Measurements from ENCODE around the gene GHRL. TPM values are rescaled to one million over a fixed set of nuclear protein-coding genes. Genes with fewer than 3 reads are reported as not detected.
A peak's percentile ranks its signal among the peaks of the same experiment; 100 is the strongest.

Gene GHRL
- total and polyA plus RNA-seq, 7 donors, result 0.16 to 0.88 (median 0.18) TPM; not detected in 4

GRCh38 chr3:10322352-10322710, 29.6 kb upstream of the GHRL start:
- Histone ChIP-seq H3K9me3 (no peaks in the 10 kb centered on the region), H3K27ac (no peak overlapping the region), H3K4me1 (peaks cover 19% of the 10 kb centered on the region), H3K4me3 (no peak overlapping the region), H3K27me3 (ENCODE audit: insufficient read depth in 3 of 3, low read length in 2 of 3) (no peaks in the 10 kb centered on the region), H3K36me3 (ENCODE audit: insufficient read depth in 1 of 2, low read depth in 1 of 2) (peaks cover 3 to 19% of the 10 kb centered on the region in 2 donors)
- DNase-seq, result no peak
- TF ChIP-seq CTCF (IDR thresholded peaks at IDR 0.05), result peak; percentile 13
- ATAC-seq, result no peak
- intact Hi-C loops (cut with DNase I), result loop anchor here in 1 of 2 donors (10.0 kb wide), 1 partner anchor 298 kb away; the partner anchor contains the start of gene FANCD2
- 85 to 100% (median 100%) methylated on average over 1 of the region's 1 CpG for WGBS, 3 donors

GRCh38 chr3:10321630-10322351, 29.0 kb upstream of the GHRL start:
- H3K27me3 ChIP-seq (ENCODE audit: insufficient read depth in 3 of 3, low read length in 2 of 3), result no peaks in the 10 kb centered on the region
- peak overlapping the region; percentile 96 for H3K4me3 ChIP-seq
- peak overlapping the region; percentile 93 for H3K27ac ChIP-seq
- H3K4me1 ChIP-seq, result peaks cover 19% of the 10 kb centered on the region
- intact Hi-C loops (cut with DNase I), result loop anchor here in 1 of 2 donors (10.0 kb wide), 1 partner anchor 297 kb away; the partner anchor contains the start of gene FANCD2
- peaks cover 6 to 24% of the 10 kb centered on the region in 2 donors for H3K36me3 ChIP-seq (ENCODE audit: insufficient read depth in 1 of 2, low read depth in 1 of 2)
- WGBS, 3 donors, result 91 to 94% (median 94%) methylated on average over 8 of the region's 8 CpGs
- DNase-seq (no peak), ATAC-seq (no peak)
- no peak for TF ChIP-seq CTCF (IDR thresholded peaks at IDR 0.05)
- H3K9me3 ChIP-seq, result no peaks in the 10 kb centered on the region

GRCh38 chr3:10320320-10320677, 27.6 kb upstream of the GHRL start:
- intact Hi-C loops (cut with DNase I), result loop anchor here in 1 of 2 donors (10.0 kb wide), 1 partner anchor 295 kb away; the partner anchor contains the start of gene FANCD2
- Histone ChIP-seq H3K4me1 (peaks cover 19% of the 10 kb centered on the region), H3K36me3 (ENCODE audit: insufficient read depth in 1 of 2, low read depth in 1 of 2) (peaks cover 6 to 39% of the 10 kb centered on the region in 2 donors), H3K4me3 (peak overlapping the region; percentile 96), H3K27ac (peak overlapping the region; percentile 93), H3K27me3 (ENCODE audit: insufficient read depth in 3 of 3, low read length in 2 of 3) (no peaks in the 10 kb centered on the region), H3K9me3 (no peaks in the 10 kb centered on the region)
- DNase-seq (no peak), ATAC-seq (peak in 3 of 4 donors; percentile 3 to 20 (median 4))
- WGBS, 3 donors, result 0 to 1% (median 0%) methylated on average over 9 of the region's 9 CpGs
- no peak for TF ChIP-seq CTCF (IDR thresholded peaks at IDR 0.05)

- peak overlapping the region; percentile 96 for H3K4me3 ChIP-seq
Observed at GRCh38 chr3:10319804-10320203, 27.1 kb upstream of the GHRL start.

More at GRCh38 chr3:10319804-10320203, 27.1 kb upstream of the GHRL start:
- no peaks in the 10 kb centered on the region for H3K9me3 ChIP-seq
- TF ChIP-seq CTCF (IDR thresholded peaks at IDR 0.05), result no peak
- H3K4me1 ChIP-seq, result peaks cover 19% of the 10 kb centered on the region
- DNase-seq (no peak), ATAC-seq (no peak)
- peaks cover 9 to 44% of the 10 kb centered on the region in 2 donors for H3K36me3 ChIP-seq (ENCODE audit: insufficient read depth in 1 of 2, low read depth in 1 of 2)
- WGBS, 3 donors, result 0 to 14% (median 3%) methylated on average over 2 to 3 of the region's 3 CpGs
- intact Hi-C loops (cut with DNase I), result loop anchor here in 1 of 2 donors (10.0 kb wide), 1 partner anchor 295 kb away; the partner anchor contains the start of gene FANCD2
- no peaks in the 10 kb centered on the region for H3K27me3 ChIP-seq (ENCODE audit: insufficient read depth in 3 of 3, low read length in 2 of 3)
- peak overlapping the region; percentile 93 for H3K27ac ChIP-seq
